Measurements from ENCODE around the gene ELF2.
A peak's percentile ranks its signal among the peaks of the same experiment; 100 is the strongest.
"Not testable (repeated sequence)": the region's sequence is repeated elsewhere in the genome, so short reads cannot be mapped to it uniquely, and the experiment has no call there.

ELF2 gene

DNA sequence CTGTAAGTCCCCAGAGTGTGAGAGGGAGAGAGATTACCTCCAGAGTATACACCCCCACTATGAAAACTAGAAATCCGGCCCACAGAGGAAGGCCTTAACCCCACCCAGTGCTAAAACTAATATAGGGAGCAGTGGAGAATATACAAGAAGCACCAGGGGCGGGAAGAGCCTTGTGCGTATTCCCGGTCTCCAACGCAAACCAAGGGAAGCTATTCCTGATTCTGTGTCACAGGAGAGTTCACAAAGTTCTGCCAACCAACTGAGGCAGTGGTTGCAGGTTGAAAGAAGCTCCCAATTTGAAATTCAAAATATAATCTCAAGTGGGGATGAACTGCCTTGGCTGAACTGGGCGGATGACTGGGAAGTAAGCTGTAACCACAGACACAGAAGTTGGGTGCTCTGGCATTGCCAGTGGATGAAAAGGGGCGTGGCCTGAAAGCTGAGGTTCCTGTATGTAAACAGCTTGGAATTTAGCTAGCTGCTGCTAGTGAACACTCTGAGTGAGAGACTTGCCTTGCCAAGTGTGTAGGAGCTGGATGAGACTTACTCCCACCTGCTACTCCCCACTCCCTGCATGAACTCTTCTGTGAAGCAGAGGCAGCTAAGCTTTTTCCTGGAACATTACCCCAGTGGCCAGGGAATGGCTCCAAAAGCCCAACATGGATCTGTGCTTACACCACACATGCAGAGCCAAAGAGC lies 32.7 kb downstream of the ELF2 start:
- peak; percentile 25 for DNase-seq (ENCODE audit: low read depth)

GRCh38 chr4:139142980-139143379 lies 34.0 kb downstream of the ELF2 start:
- no peak for DNase-seq (ENCODE audit: low read depth)

DNA sequence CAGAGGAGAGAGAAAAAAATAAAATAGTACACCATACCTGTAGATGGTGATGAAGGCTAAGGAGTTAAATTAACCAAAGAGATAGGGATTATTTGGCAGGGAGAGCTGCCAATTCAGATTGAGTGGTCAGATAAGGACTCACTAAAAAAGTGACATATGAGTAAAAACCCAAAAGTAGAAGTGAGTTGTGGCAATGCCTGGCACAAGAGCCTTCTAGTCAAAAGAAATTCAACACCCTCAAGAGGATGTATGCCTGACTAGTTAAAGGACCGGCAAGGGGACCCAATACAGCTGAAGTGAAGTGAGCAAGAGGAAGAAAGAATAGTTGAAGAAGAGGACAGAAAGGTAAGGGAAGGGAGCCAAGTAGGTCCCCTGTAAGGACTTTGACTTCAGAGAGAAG lies 34.9 kb downstream of the ELF2 start:
- DNase-seq (ENCODE audit: low read depth) = no peak

DNA sequence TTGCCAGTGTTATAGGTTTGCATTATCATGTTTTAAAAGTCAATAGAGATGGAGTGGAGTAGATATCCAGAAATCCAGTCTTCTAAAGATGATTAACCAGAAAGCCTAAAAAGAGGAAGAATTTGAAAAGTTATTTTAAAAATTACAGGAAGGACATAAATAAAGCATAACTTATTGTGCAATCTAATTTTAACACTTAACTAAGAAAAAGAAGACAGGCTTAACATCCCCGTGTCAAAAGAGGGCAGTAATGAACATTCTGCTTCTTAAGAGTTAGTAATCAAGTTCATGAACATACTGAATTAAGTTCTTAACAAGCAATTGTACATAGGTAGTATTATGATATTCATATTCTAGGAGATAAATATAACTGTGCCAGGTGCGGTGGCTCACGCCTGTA lies 39.3 kb downstream of the ELF2 start:
- DNase-seq (ENCODE audit: low read depth) = no peak

- no peak for DNase-seq (ENCODE audit: low read depth)
Observed at GRCh38 chr4:139134403-139134802, 42.6 kb downstream of the ELF2 start.

DNA sequence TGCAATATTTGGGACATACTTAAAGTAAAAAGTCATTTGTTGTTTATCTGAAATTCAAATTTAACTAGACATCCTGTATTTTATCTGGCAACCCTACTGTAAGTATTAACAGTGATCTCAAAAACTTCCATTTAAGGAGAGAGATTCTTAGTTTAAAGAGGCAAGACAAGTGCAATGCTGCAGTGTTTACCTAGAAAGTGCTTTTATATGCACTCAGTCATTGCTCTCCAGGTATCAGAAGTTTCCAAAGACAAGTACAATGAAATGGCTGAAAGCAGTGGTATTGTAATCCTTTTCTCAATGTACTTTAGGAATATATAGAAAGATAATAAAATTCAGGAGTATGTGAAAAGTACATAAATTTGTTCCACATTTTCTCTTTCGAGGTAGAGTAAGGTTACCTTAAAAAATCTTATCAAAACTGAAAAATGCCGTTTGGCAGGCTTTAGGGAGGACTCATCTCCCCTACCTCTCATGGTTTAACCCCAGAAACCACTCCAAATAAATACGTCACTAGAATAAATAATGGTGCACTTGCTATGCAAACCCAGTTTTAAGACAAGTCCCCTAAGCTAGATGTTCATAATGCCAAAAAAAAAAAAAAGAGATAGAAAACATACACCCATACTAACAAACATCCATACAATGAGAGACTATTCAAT lies 45.7 kb downstream of the ELF2 start:
- DNase-seq (ENCODE audit: low read depth) = no peak

GRCh38 chr4:139129206-139129605 lies 47.8 kb downstream of the ELF2 start:
- no peak for DNase-seq (ENCODE audit: low read depth)

DNA sequence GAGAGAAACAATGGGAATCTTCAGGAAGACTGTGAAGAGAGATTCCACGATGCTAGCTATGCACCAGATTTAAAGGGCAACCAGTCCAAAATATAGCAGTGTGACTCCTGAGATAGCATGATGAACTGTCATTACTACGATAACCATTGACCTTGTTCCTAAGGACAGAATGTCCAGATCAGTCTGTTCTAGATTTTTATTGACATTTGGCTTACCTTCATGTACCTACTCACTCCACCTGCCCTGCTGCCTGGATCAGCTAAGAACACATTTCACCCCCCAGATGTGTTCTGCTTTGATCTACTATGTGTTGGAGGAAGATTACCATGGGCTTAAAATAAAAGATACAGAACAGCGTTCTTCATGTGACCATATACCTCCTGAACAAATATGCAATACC lies 50.1 kb downstream of the ELF2 start:
- no peak for DNase-seq (ENCODE audit: low read depth)

DNA sequence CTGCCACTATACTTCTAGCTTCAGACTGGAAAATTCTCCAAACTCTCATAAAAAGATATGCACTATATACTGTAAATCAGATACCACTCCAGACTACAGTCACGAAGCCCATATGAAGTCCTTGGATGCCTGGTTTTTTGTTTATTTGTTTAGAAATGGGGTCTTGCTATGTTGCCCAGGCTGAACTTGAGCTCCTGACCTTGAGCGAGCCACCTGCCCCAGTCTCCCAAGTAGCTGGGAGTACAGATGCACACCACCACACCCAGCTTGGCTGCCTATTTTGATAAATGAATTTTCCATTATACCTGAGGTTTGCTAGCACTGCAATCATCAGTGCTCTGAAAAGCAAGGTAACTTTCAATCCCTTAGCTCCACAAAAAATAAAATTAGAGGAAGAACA lies 53.1 kb downstream of the ELF2 start:
- DNase-seq (ENCODE audit: low read depth) = no peak

GRCh38 chr4:139118365-139118764 lies 58.7 kb downstream of the ELF2 start:
- no peak for DNase-seq (ENCODE audit: low read depth)

DNA sequence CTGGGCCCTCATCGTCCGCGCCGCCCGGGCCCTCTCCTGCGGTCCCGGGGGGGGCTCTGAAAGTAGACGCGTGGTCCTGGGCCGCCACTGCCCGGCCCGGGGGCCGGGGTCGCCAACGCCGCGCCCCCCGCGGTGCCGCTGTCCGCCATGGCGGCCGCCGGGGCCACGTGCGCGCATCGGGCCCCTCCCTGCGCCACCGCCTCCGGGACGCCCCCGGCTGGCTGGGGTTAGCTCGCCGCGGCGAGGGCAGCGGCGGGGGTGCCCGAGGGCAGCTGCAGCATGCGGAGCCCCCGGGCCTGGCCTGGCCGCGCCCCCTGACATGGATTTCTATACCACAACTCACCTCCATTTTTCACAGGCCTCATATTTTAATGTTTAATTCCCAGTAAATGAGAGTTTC lies 61.8 kb downstream of the ELF2 start:
- DNase-seq (ENCODE audit: low read depth) = no peak

GRCh38 chr4:139114795-139115194 lies 62.2 kb downstream of the ELF2 start:
- DNase-seq (ENCODE audit: low read depth) = not testable (repeated sequence)

- DNase-seq (ENCODE audit: low read depth) = no peak
Observed at GRCh38 chr4:139112650-139113049, 64.4 kb downstream of the ELF2 start.

DNA sequence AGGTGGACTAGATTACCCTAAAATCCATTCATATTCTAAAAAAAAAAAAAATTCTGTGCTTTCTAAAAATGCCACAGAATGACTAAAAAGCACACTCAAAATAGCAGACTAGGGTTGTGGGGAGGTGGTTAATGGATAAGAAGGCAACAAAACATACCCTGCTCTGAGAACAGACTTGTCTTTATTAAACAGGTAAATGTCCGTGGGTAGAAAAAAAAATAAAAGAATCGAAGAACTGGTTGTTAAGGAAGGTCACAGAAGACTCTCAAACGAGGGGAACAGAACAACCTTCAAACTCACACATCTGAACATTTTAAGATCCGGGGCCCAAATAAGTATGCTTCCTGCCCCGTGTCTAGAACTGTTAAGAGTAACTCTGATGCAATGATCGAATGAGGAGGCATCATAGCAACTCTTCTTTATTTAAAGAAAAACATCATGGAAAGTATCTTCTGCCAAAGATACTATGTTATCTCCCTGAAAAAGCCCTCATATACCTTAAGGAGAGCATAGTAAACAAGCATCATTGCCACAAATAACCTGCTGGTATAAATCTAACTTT lies 68.4 kb downstream of the ELF2 start:
- DNase-seq (ENCODE audit: low read depth) = no peak

GRCh38 chr4:139099366-139099982 lies 77.5 kb downstream of the ELF2 start:
- DNase-seq (ENCODE audit: low read depth) = peak; percentile 20

- DNase-seq (ENCODE audit: low read depth) = no peak
Observed at GRCh38 chr4:139092271-139092670, 84.7 kb downstream of the ELF2 start.

DNA sequence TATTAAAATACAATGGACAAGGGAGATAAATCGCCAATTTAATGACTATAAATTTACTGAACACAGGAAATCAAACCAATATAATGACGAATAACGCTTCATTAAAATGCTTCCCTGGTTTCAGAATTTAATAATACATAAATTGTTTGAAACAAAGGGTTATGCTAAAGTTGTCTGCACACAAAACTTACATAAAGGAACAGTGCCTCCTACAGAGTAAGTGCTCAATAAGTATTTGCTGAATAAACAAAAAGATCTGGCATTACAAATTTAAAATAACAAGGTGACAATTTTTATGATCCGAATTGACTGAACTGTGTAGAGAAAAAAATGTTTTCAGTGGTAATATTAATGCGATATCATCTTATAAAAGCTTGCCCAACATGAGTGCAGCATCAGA lies 91.9 kb downstream of the ELF2 start:
- no peak for DNase-seq (ENCODE audit: low read depth)

DNA sequence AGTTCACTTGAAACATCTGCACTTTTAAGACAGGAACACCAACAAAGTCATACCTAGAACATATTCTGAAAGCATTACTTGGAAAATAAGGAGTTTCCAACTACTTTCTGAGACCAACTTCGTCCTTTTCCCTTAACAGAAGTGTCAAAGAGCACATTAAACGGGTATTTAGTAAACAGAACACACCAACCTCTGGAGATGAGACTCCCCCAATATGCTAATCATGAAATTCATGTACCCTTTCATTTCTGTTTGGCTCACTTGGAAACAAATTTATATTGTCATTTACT lies 92.3 kb downstream of the ELF2 start:
- DNase-seq (ENCODE audit: low read depth) = no peak

DNA sequence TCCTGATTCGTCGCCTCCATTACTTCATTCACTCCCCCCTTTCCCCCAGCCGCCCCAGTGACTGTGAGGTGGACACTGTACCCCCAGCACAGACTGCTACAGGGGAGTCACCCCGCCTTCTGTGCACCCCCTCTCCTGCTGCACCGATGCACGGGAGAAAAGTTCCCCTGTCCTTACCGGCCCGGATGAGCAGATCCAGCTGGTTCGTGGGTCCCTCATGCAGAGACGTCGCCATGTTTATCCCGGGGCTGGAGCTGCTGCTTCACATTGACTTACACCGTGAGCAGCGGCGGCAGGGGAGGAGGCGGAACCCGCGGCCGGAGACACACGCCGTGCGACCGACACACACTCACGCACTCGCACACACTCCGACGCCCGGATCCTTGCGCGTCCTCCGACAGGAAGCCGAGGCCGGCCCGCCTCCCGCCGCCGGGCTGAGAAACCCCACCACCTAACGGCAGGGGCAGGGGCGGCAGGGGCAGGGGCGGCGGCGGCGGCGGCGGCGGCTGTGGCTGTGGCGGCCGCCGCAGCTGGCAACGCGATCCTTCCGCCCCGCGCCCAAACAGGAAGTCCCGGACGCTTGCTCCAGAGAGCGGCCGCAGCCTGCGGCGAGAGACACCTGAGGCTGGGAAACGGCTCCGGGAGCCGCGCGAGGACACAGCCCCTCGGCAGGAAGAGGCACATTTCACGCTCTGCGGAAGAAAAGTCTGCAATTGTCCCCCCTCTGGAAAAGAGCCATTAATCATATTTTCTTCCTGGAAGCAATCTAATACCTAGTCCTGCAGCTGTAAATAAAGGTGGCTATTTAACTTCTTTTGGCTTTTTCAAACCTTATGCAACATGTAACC lies 92.8 kb downstream of the ELF2 start:
- peak; percentile 57 for DNase-seq (ENCODE audit: low read depth)

DNA sequence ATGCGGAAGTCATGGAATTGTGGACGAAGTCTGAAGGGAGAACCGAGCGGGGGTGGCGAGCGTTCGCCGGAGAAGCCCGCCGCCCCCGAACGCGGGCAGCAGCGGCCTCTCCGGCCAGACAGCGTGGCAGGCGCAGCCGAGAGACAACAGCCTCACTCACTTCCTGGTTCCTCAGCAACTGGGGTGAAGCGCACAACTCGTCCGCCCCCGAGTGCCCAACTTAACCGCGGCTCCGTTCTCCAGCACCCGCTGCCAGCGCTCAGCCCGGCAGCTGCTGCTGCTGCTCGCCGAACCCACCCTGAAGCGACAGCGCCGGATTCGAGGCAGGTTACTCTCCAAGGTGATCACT lies 93.4 kb downstream of the ELF2 start:
- no peak for DNase-seq (ENCODE audit: low read depth)

GRCh38 chr4:139082750-139083606 lies 94.0 kb downstream of the ELF2 start:
- peak; percentile 90 for DNase-seq (ENCODE audit: low read depth)

- DNase-seq (ENCODE audit: low read depth) = no peak
Observed at GRCh38 chr4:139078926-139079325, 98.1 kb downstream of the ELF2 start.

All from GM04503 (cell line).